OCI-LY7 (cell line): Measurements from ENCODE around the gene IGSF23.

ENCODE experiments used
- EZH2phosphoT487 ChIP-seq: fragments of 200-600 bp; sonication (generic); IDR thresholded peaks from 2 replicates; pipeline ENCODE4 v1.6.1; 2018; ENCODE audit warnings: low read depth, borderline replicate concordance, mild to moderate bottlenecking, mixed run types, antibody characterized with exemption, low read length, moderate library complexity, mixed read lengths
- TF ChIP-seq, protein P1 (sequence below): fragments of 200-600 bp; sonication (generic); conservative IDR thresholded peaks from 2 replicates; pipeline ENCODE4 v1.5.1; 2014; ENCODE audit warnings: mild to moderate bottlenecking, antibody characterized with exemption, low read length, moderate library complexity, mixed read lengths

GRCh38 chr19:44598355-44598754 is 15.0 kb upstream of the IGSF23 start:
- TF ChIP-seq, protein P1, sequence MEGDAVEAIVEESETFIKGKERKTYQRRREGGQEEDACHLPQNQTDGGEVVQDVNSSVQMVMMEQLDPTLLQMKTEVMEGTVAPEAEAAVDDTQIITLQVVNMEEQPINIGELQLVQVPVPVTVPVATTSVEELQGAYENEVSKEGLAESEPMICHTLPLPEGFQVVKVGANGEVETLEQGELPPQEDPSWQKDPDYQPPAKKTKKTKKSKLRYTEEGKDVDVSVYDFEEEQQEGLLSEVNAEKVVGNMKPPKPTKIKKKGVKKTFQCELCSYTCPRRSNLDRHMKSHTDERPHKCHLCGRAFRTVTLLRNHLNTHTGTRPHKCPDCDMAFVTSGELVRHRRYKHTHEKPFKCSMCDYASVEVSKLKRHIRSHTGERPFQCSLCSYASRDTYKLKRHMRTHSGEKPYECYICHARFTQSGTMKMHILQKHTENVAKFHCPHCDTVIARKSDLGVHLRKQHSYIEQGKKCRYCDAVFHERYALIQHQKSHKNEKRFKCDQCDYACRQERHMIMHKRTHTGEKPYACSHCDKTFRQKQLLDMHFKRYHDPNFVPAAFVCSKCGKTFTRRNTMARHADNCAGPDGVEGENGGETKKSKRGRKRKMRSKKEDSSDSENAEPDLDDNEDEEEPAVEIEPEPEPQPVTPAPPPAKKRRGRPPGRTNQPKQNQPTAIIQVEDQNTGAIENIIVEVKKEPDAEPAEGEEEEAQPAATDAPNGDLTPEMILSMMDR = no peak
- no peak for TF ChIP-seq EZH2phosphoT487
